GM18861 (cell line): ENCODE data around the gene TBR1.

Experiments used
- ATAC-seq: cut with Tn5 transposase; IDR thresholded peaks from one replicate; pipeline ENCODE4 v1.9.1; 2021; ENCODE audit not compliant: unreplicated experiment

The TBR1 gene

GRCh38 chr2:161414042-161415033 is 1.8 kb upstream of the TBR1 start:
- ATAC-seq, result no peak

- no peak for ATAC-seq
These were observed 787 bp upstream of the TBR1 start for GRCh38 chr2:161415034-161415986.

- no peak for ATAC-seq
These were observed 776 bp downstream of the TBR1 start for GRCh38 chr2:161416708-161417437.

GRCh38 chr2:161417438-161418274 is 1.6 kb downstream of the TBR1 start:
- ATAC-seq, result no peak

GRCh38 chr2:161418275-161418714 is 2.2 kb downstream of the TBR1 start:
- no peak for ATAC-seq

GRCh38 chr2:161418715-161419637 is 2.9 kb downstream of the TBR1 start:
- no peak for ATAC-seq

- ATAC-seq, result no peak
These were observed 3.6 kb downstream of the TBR1 start for GRCh38 chr2:161419638-161420190.

- no peak for ATAC-seq
These were observed 4.4 kb downstream of the TBR1 start for GRCh38 chr2:161420406-161421074.

GRCh38 chr2:161421686-161422085 is 5.6 kb downstream of the TBR1 start:
- ATAC-seq, result no peak

- ATAC-seq, result no peak
These were observed 6.8 kb downstream of the TBR1 start for GRCh38 chr2:161422816-161423403.

- no peak for ATAC-seq
These were observed 7.6 kb downstream of the TBR1 start for GRCh38 chr2:161423421-161424393.

GRCh38 chr2:161424394-161424769 is 8.3 kb downstream of the TBR1 start:
- no peak for ATAC-seq

GRCh38 chr2:161424891-161425727 is 9.0 kb downstream of the TBR1 start:
- ATAC-seq, result no peak

- ATAC-seq, result no peak
These were observed 9.8 kb downstream of the TBR1 start for GRCh38 chr2:161425728-161426454.

- ATAC-seq, result no peak
These were observed 10.4 kb downstream of the TBR1 start for GRCh38 chr2:161426455-161426921.
